ENCODE data around the gene SERPINB10.

SERPINB10 gene

DNA sequence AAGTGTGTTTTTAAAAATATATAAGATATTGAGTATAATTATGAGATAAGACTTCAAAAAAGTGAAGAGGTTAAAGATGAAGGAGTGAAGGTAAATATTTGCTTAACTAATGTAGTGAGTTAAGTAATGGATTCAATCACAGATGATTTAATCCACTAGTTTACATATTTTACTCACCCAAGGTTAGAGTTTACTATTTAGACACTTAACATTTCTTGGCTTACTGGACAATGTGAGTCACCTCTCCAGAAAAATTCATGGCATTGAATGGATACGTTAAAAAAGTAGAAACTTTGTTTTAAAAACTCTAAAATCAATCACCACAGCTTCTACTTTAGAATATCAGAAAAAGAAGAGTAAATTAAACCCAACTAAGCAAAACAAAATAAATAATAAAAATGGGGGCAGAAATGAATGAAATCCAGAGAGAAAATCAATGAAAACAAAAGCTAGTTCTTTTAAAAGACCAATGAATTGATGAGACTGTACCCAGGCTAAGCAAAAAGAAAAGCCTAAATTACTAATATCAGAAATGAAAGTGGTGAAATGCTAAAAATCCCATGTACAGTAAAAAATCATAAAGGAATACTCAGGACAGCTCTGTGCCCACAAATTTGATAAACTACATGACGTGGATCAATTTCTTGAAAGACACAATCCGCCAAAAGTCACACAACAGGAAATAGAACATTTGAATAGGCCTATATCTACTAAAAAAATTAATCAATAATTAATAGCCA lies 39.5 kb downstream of the SERPINB10 start:
- DNase-seq, result no peak
- TF ChIP-seq GATA1 (IDR thresholded peaks at IDR 0.05; ENCODE audit: low read depth, low read length) (no peak), POLR2A (IDR thresholded peaks at IDR 0.05; ENCODE audit: low read length) (no peak)

DNA sequence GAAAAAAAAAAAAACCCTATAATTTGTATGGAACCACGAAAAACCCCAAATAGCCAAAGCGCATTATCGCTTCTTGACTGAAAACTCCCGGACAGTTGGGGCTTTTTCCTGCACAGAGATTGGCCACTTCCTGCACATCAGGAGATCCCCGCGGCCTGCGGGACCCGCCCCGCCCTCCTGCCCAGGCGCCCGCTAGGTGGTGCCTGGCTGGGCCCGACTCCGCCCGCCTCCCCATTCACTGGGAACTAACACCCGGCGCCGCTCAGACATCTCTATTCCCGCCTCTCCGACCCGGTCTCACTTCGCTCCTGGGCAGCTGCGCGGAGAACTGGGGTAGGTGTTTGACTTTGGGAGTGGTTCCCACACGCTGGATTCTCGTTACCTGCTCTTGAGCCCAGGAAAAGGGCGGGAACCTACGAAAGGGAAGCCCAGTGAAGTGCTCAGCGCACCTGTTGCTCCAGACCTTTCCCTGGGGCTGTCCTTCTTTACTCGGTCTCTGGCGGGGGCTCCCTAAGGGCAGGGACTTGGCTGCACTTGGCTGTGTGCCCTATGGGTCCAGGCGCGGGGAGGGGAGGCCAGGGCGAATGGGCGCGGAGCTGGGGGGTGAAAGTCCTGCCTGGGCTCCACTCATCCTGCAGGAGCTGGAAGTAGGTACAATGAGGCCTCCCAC lies 41.4 kb downstream of the SERPINB10 start, which contains the start of gene HMSD:
HMSD (plus strand) TSS at position 234 of the 670 bp plus-strand sequence. CDS start 4,155 bp downstream, outside the sequence.
- no peak for DNase-seq
- no peak for TF ChIP-seq POLR2A (IDR thresholded peaks at IDR 0.05; ENCODE audit: low read length)
- no peak for TF ChIP-seq GATA1 (IDR thresholded peaks at IDR 0.05; ENCODE audit: low read depth, low read length)

DNA sequence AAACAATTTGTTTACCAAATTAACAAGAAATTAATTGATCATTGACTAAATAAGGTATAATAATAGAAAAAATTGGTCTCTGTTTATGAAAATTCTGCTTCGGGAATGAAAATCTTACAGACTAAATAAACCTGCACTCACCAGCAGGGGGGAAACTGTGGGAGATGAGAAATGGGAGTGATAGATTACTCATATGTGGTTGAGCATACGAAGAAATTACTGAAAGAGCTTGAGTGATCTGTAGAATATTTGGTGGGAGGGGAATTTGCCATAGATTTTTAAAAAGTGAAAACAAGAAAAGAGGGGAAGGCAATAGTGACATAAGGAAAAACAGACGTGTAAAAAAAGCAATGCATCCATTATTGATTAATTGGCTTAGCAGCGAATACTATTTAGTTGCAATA lies 43.5 kb downstream of the SERPINB10 start:
- DNase-seq, result no peak
- no peak for TF ChIP-seq POLR2A (IDR thresholded peaks at IDR 0.05; ENCODE audit: low read length)
- no peak for TF ChIP-seq GATA1 (IDR thresholded peaks at IDR 0.05; ENCODE audit: low read depth, low read length)

DNA sequence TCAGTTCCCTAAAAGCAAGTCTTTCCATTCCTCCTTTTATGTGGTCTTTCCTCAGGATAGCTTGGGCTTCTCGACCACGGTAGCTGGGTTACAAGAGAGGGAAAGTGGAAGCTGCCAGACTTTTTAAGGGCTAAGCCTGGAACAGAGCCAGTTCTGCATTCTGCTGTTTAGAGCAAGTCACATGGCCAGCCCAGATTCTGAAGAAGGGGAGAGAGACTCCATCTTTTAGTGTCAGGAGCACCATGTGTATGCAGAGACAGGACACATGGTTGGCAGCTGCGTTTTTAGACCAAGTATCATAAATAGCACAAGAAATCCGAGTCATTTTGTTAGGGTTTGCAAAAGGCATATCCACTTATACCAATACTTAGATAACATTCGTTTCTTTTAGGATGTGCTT lies 46.1 kb downstream of the SERPINB10 start:
- DNase-seq, result no peak
- no peak for TF ChIP-seq GATA1 (IDR thresholded peaks at IDR 0.05; ENCODE audit: low read depth, low read length)
- no peak for TF ChIP-seq POLR2A (IDR thresholded peaks at IDR 0.05; ENCODE audit: low read length)

DNA sequence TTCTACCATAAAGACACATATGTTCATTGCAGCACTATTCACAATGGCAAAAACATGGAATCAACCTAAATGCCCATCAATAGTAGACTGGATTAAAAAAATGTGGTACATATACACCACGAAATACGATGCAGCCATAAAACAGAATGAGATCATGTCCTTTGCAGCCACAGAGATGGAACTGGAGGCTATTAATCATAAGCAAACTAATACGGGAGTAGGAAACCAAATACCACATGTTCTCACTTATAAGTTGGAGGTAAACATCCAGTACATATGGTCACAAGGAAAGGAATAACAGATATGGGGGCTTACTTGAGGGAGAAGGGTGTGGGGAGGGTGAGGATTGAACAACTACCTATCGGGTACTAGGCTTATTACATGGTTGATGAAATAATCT lies 49.0 kb downstream of the SERPINB10 start:
- TF ChIP-seq POLR2A (IDR thresholded peaks at IDR 0.05; ENCODE audit: low read length) (no peak), GATA1 (IDR thresholded peaks at IDR 0.05; ENCODE audit: low read depth, low read length) (no peak)
- DNase-seq, result no peak

DNA sequence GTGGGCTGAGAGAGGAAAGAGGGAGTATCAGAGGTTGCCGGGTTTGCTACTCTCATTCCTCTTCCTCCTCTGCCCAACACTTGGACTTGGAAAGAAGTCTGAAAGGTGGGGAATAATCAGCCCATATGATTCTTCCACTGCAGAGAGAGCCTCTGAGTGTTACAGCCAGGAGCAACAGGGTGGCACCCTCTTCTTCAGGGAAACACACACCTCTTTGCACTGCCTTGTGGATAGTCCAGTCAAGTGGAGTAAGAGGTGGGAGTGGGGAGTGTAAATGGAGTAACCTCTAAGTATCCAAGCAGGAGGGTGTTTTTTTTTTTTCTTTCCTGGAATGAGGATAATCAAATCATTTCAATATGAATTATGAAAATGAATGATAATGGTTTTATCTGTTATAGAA lies 53.1 kb downstream of the SERPINB10 start:
- TF ChIP-seq GATA1 (IDR thresholded peaks at IDR 0.05; ENCODE audit: low read depth, low read length), result no peak
- no peak for TF ChIP-seq POLR2A (IDR thresholded peaks at IDR 0.05; ENCODE audit: low read length)
- DNase-seq, result no peak

DNA sequence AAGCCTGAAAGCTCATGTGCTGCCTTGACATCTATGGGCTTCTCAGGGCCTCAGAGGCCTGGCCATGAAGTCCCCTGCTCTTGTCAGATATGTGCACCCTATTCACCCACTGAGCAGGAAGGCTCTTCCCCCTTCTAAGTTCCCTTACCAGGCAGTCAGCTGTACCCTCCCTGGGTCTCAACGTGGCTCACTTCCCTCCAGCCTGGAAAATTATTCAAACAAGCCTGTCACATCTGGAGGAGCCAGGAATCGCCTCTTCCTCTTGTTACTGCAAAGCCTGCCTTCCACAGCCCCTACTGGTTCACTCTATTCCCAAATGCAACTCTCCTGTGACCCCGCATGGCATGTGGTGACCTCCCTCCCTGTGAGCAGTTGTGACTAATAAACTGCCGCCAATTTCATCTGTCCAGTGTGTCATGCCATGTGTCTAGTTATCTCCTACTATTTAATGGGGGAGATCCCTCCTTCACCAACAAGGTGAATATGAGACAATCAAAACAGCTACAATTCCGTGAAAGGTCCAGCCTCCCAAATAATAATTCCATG lies 53.8 kb downstream of the SERPINB10 start:
- TF ChIP-seq POLR2A (IDR thresholded peaks at IDR 0.05; ENCODE audit: low read length) (no peak), GATA1 (IDR thresholded peaks at IDR 0.05; ENCODE audit: low read depth, low read length) (no peak)
- DNase-seq, result no peak

DNA sequence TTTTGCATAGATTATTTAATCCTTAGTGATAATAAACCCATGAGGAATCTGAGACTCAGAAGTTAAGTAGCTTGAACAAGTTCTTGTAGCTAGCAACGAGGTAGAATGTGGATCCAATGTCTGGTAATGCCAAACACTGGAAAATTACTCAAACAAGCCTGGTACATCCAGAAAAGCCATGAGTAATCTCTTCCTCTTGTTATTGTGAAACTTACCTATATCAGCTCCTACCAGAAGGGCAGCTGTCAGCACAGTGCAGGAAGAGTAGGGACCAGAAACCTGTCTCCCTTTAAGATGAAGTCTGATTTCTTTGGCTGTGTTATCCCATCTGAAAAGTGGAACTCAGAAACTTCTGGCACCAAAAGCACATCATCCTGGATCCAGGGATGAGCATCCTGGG lies 54.4 kb downstream of the SERPINB10 start:
- TF ChIP-seq GATA1 (IDR thresholded peaks at IDR 0.05; ENCODE audit: low read depth, low read length), result no peak
- TF ChIP-seq POLR2A (IDR thresholded peaks at IDR 0.05; ENCODE audit: low read length), result no peak
- no peak for DNase-seq

DNA sequence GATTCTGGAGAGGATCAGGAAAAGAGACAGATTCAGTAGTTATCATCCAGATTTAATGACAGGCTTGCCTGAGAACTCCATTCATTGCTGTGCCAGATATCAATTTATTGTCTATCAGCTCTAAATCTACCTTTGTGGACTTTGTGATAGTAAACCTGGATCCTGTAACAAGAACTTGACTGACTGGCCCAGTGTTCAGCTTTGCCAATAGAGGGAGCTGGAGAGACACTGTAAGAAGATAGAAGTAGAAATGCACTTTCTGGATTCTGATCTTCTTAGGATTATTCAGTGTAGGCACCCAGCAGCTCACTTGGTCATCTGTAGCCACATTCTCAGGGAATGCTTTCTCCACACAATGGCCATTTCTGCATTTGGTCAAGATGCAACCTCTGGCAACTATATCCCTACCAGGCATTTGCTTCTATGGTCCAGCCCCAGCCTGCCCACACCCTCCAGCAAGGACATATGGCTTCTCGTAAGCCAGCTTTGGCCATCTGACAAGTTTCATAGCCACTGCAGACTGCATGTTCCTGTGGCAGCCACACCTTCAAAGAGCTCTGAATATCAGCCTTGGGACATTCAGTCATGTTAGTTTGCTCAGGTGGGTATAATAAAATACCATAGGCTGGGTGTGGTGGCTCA lies 56.0 kb downstream of the SERPINB10 start:
- no peak for TF ChIP-seq POLR2A (IDR thresholded peaks at IDR 0.05; ENCODE audit: low read length)
- peak; percentile 20 to 48 for DNase-seq

DNA sequence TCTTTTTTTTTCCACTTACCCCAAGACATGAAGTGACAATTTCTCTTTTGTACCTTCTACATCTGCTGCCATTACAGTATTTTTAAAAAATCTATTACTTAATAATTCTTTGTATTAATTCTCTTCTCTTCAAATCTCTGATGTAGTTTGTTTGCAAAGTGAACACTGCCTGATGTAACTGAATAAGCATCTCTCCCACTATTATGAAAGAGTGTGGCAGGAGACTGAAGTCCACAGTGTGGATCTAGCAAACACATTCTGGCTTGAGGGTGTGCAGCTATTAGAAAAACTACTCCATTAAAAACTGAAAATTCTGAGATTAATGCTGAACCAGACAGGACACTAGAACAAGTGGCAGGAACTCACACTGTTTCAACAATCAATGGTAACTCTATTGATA lies 57.1 kb downstream of the SERPINB10 start:
- DNase-seq, result no peak

DNA sequence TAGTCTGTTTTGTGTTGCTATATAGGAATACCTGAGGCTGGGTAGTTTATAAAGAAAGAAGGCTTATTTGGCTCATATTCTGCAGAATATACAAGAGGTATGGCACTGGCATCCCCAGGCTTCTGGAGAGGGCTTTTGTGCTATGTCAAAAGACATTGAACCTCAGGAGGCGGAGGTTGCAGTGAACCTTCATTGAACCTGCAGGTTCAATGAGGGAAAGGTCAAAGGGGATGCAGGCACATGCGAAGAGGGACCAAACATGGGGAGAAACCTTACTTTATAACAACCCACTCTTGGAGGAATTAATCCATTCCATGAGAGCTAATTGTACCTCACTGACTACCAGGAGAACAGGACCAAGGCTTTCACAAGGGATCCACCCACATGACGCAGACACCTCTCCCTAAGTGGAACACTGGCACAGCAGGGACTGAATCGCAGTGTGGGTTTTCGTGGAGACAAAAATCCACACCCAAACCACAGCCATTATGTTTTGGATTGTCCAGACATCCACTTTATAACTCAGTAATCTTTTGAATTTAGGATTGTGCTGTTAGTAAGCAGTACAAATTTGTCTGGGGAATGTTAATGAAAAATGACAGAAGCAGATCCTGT lies 58.1 kb downstream of the SERPINB10 start:
- no peak for DNase-seq
- TF ChIP-seq POLR2A (IDR thresholded peaks at IDR 0.05; ENCODE audit: low read length), result no peak
- TF ChIP-seq GATA1 (IDR thresholded peaks at IDR 0.05; ENCODE audit: low read depth, low read length), result no peak

More for the DNA sequence above, 57.1 kb downstream of the SERPINB10 start:
- TF ChIP-seq POLR2A (IDR thresholded peaks at IDR 0.05; ENCODE audit: low read length) (no peak), GATA1 (IDR thresholded peaks at IDR 0.05; ENCODE audit: low read depth, low read length) (no peak)

DNA sequence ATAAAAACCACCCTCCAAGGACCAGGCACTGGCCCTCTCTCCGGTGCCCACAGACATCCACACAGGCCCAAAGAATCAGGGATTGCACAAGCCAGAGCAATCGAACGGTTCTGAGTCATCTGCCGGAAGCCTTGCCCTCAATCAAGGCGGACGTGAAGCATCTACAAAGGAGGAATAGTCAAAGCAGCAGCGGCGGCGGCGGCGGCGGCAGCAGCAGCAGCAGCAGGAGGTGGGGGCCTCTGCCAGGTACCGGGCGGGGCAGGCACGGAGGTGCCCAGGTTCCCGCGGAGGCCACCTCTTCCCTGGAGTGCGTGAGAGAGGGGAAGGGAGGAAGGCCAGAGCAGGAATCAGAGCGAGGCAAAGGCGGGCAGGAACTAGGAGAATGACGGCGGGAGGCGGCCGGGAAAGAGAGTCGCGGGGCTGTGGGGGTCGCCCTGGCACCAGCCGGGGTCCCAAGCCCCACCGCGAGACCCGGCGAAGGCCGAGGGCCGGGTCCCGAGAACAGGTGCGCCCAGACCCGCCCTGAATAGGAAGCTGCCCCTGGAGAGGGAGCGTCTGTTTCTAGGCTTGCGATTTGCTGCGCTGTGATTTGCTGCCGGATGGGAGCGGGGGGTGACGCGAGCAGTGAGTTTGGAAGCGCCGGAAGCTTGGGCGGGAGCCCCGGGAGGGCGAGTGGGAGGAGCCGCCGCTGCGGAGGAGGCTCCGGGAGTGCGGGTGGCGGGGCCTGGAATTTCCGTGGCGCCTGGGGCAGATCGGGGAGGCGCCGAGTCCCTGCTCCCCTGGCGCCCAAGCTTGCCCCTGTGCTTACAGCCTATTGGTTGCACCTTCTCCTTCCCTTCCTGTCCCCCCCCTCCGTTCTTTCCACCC lies 62.4 kb downstream of the SERPINB10 start, which contains the start of gene SERPINB8:
SERPINB8 (plus strand) TSS at position 140 of the 867 bp plus-strand sequence. CDS start 8,228 bp downstream, outside the sequence.
- DNase-seq, result peak in 1 of 2 experiments; percentile 47
- TF ChIP-seq POLR2A (IDR thresholded peaks at IDR 0.05; ENCODE audit: low read length), result no peak
- TF ChIP-seq GATA1 (IDR thresholded peaks at IDR 0.05; ENCODE audit: low read depth, low read length), result no peak

DNA sequence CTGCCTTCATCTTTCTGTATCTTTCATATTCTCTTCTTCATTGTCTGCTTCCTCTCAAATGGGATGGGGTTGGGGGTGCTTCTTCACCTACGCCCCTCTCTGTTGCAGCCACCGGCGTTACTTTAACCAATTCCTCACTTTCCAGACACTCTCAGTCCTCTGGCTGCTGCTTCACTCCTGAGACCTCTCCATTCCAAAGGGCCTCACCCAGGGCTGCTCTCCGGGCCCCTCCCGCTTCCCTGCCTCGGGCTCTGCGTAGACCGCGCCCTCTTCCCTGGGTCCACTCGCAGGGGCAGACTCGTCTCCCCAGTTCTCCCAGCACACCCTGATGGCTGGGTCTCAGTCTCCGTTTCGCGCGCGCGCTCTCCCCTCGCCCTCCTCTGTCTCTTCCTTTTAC lies 63.0 kb downstream of the SERPINB10 start:
- TF ChIP-seq GATA1 (IDR thresholded peaks at IDR 0.05; ENCODE audit: low read depth, low read length) (no peak), POLR2A (IDR thresholded peaks at IDR 0.05; ENCODE audit: low read length) (no peak)
- no peak for DNase-seq
